Immature natural killer cell (primary cell): ENCODE results near the gene OAS1. TPM values are rescaled to one million over a fixed set of nuclear protein-coding genes. Genes with fewer than 3 reads are reported as not detected.
"Not testable (repeated sequence)": the region's sequence is repeated elsewhere in the genome, so short reads cannot be mapped to it uniquely, and the experiment has no call there.

Experiments used
- DNase-seq, 3 donors: peaks; one replicate each; pipeline ENCODE4 v3.0.0; 2022; ENCODE audit warnings: mixed read lengths in 1 of 3
- H3K27ac Mint-ChIP-seq, 6 donors: one replicate each; pipeline ENCODE4 v1.8.0; 2020; ENCODE audit warnings: mixed read lengths in 6 of 6, mild to moderate bottlenecking in 5 of 6, inconsistent platforms in 4 of 6, moderate library complexity in 3 of 6
- H3K27me3 Mint-ChIP-seq, 3 donors: one replicate each; pipeline ENCODE4 v1.8.0; 2020 to 2021; ENCODE audit warnings: low read depth in 3 of 3, mild to moderate bottlenecking in 3 of 3, mixed read lengths in 3 of 3, moderate library complexity in 3 of 3, inconsistent platforms in 1 of 3
- H3K36me3 Mint-ChIP-seq, 3 donors: one replicate each; pipeline ENCODE4 v1.8.0; 2020; ENCODE audit warnings: mixed read lengths in 3 of 3, inconsistent platforms in 2 of 3, mild to moderate bottlenecking in 2 of 3
- H3K4me1 Mint-ChIP-seq, 2 donors: one replicate each; pipeline ENCODE4 v1.8.0; 2020; ENCODE audit warnings: inconsistent platforms in 2 of 2, mild to moderate bottlenecking in 2 of 2, mixed read lengths in 2 of 2, moderate library complexity in 1 of 2
- H3K4me3 Mint-ChIP-seq, 5 donors: one replicate each; pipeline ENCODE4 v1.8.0; 2020; ENCODE audit warnings: mild to moderate bottlenecking in 5 of 5, mixed read lengths in 5 of 5, inconsistent platforms in 3 of 5, moderate library complexity in 3 of 5
- H3K9me3 Mint-ChIP-seq, 6 donors: one replicate each; pipeline ENCODE4 v1.8.0; 2020; ENCODE audit warnings: mild to moderate bottlenecking in 6 of 6, mixed read lengths in 6 of 6, inconsistent platforms in 4 of 6, moderate library complexity in 3 of 6
- polyA plus RNA-seq, 3 donors: library from polyadenylated mRNA; unstranded; fragments of 300-500 nt; fragmentation: Illumina TruSeq; gene quantifications; one replicate each; pipeline ENCODE4 v1.2.3, GENCODE V29; 2021

The OAS1 gene
- polyA plus RNA-seq, 3 donors from 2014 or later, result 22.3 to 46.0 (median 25.6) TPM

DNA sequence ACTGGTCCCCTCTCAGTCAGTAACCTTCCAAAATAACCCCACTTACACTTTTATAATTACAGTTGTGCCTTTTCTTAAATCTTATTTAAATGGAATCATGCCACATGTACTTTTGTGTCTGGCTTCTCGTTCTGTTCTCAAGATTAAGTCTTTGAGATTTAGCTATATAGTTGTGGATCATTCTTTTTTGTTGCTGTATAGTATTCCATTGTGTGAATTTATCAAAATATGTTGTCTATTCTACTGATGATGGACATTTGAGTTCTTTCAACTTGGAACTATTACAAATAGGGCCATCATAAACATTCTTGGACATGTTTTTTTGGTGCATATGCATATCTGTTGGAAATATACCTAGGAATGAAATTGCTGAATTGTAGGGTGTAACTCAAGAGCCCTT lies 40.6 kb downstream of the OAS1 start:
- Mint-ChIP-seq H3K36me3 (peaks cover 30 to 65% (median 43%) of the 10 kb centered on the region in 3 donors), H3K9me3 (peaks cover 0 to 5% (median 0%) of the 10 kb centered on the region in 6 donors), H3K4me3 (no peak overlapping the region), H3K27me3 (peaks cover 0 to 4% (median 0%) of the 10 kb centered on the region in 3 donors), H3K27ac (no peak overlapping the region), H3K4me1 (no peaks in the 10 kb centered on the region)
- DNase-seq, result no peak

DNA sequence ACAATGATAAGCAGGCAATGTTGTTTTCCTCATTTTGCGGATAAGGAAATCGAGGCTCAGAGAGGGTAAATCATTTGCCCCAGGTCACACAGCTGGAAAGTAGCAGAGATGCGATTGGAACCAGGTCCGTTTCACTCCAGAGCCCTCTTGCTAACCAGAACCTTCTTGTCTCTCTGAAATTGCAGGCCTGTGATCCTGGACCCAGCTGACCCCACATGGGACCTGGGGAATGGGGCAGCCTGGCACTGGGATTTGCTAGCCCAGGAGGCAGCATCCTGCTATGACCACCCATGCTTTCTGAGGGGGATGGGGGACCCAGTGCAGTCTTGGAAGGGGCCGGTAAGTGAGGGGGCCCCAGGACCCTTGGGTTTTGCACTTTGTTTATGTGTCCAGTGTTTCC lies 41.0 kb downstream of the OAS1 start:
- Mint-ChIP-seq H3K4me3 (no peak overlapping the region), H3K9me3 (peaks cover 0 to 9% (median 1%) of the 10 kb centered on the region in 6 donors), H3K27me3 (peaks cover 0 to 4% (median 0%) of the 10 kb centered on the region in 3 donors), H3K4me1 (no peaks in the 10 kb centered on the region), H3K36me3 (peaks cover 34 to 69% (median 47%) of the 10 kb centered on the region in 3 donors), H3K27ac (no peak overlapping the region)
- DNase-seq, result no peak

DNA sequence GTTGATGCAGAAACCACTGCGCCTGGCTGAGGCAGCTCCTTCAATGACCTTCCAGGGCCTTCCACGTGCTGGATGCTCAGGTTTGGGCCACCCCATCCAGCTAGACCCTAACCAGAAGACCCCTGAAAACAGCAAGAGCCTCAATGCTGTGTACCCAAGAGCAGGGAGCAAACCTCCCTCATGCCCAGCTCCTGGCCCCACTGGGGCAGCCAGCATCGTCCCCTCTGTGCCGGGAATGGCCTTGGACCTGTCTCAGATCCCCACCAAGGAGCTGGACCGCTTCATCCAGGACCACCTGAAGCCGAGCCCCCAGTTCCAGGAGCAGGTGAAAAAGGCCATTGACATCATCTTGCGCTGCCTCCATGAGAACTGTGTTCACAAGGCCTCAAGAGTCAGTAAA lies 42.0 kb downstream of the OAS1 start:
- H3K4me1 Mint-ChIP-seq, result no peaks in the 10 kb centered on the region

DNA sequence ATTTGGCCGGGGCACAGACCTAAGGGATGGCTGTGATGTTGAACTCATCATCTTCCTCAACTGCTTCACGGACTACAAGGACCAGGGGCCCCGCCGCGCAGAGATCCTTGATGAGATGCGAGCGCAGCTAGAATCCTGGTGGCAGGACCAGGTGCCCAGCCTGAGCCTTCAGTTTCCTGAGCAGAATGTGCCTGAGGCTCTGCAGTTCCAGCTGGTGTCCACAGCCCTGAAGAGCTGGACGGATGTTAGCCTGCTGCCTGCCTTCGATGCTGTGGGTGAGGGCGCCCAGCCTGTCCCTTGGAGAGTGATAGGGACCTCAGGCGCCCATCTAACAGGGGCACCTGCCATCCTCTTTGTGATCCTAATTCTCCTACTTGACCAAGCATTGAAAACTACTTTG lies 43.9 kb downstream of the OAS1 start:
- no peak for DNase-seq
- Mint-ChIP-seq H3K36me3 (peaks cover 25 to 76% (median 53%) of the 10 kb centered on the region in 3 donors), H3K4me1 (no peaks in the 10 kb centered on the region), H3K4me3 (no peak overlapping the region), H3K27me3 (peaks cover 0 to 4% (median 0%) of the 10 kb centered on the region in 3 donors), H3K27ac (no peak overlapping the region), H3K9me3 (peaks cover 0 to 9% (median 2%) of the 10 kb centered on the region in 6 donors)

More for the DNA sequence above, 42.0 kb downstream of the OAS1 start:
- peaks cover 0 to 9% (median 2%) of the 10 kb centered on the region in 6 donors for H3K9me3 Mint-ChIP-seq
- peaks cover 0 to 4% (median 0%) of the 10 kb centered on the region in 3 donors for H3K27me3 Mint-ChIP-seq
- H3K27ac Mint-ChIP-seq, result no peak overlapping the region
- no peak overlapping the region for H3K4me3 Mint-ChIP-seq
- no peak for DNase-seq
- H3K36me3 Mint-ChIP-seq, result peaks cover 35 to 74% (median 54%) of the 10 kb centered on the region in 3 donors

DNA sequence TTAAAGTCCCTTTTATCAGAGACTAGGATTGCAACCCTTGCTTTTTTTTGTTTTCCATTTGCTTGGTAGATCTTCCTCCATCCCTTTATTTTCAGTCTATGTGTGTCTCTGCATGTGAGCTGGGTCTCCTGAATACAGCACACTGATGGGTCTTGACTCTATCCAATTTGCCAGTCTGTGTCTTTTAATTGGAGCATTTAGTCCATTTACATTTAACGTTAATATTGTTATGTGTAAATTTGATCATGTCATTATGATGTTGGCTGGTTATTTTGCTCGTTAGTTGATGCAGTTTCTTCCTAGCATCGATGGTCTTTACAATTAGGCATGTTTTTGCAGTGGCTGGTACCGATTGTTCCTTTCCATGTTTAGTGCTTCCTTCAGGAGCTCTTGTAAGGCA lies 50.4 kb downstream of the OAS1 start:
- H3K36me3 Mint-ChIP-seq, result peaks cover 32 to 88% (median 87%) of the 10 kb centered on the region in 3 donors
- H3K9me3 Mint-ChIP-seq, H3K27me3 Mint-ChIP-seq, H3K4me3 Mint-ChIP-seq, H3K27ac Mint-ChIP-seq, H3K4me1 Mint-ChIP-seq, DNase-seq: not testable (repeated sequence)

DNA sequence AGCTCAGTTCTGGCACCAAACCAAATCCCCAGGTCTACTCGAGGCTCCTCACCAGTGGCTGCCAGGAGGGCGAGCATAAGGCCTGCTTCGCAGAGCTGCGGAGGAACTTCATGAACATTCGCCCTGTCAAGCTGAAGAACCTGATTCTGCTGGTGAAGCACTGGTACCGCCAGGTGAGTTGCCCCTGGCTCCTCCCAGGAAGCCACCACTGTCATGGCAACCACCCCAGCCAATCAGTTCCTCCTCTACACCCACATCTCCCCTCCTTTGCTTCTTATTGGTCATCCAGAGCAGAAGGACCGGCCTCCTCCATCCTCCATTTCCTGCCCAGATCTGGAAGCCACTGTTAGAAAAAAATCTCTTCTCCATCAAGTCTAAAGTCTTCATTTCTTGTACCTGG lies 54.3 kb downstream of the OAS1 start:
- peaks cover 0 to 7% (median 0%) of the 10 kb centered on the region in 6 donors for H3K9me3 Mint-ChIP-seq
- H3K36me3 Mint-ChIP-seq, result peaks cover 38 to 79% (median 79%) of the 10 kb centered on the region in 3 donors
- DNase-seq, result no peak
- H3K4me1 Mint-ChIP-seq, result no peaks in the 10 kb centered on the region
- no peak overlapping the region for H3K27ac Mint-ChIP-seq
- H3K4me3 Mint-ChIP-seq, result no peak overlapping the region
- H3K27me3 Mint-ChIP-seq, result no peaks in the 10 kb centered on the region

DNA sequence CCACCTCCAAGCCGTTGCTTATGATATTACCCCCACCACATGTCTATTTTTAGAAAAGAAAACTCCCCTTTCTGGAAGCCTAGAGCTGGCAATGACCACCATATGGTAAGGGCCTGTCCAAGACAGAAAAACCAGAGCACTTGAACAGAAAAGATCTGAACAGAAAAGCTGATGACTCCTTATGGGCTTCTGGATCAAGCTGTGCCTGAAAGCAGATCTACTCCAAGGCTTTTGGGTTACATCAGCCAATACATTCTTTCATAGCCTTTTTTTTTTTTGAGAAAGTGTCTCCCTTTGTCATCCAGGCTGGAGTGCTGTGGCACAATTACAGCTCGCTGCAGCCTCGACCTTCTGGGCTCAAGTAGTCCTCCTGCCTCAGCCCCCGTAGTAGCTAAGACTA lies 54.8 kb downstream of the OAS1 start:
- Mint-ChIP-seq H3K27me3 (no peaks in the 10 kb centered on the region), H3K9me3 (peaks cover 0 to 6% (median 0%) of the 10 kb centered on the region in 6 donors), H3K4me1 (no peaks in the 10 kb centered on the region), H3K36me3 (peaks cover 42 to 79% (median 78%) of the 10 kb centered on the region in 3 donors), H3K4me3 (no peak overlapping the region), H3K27ac (no peak overlapping the region)
- no peak for DNase-seq

DNA sequence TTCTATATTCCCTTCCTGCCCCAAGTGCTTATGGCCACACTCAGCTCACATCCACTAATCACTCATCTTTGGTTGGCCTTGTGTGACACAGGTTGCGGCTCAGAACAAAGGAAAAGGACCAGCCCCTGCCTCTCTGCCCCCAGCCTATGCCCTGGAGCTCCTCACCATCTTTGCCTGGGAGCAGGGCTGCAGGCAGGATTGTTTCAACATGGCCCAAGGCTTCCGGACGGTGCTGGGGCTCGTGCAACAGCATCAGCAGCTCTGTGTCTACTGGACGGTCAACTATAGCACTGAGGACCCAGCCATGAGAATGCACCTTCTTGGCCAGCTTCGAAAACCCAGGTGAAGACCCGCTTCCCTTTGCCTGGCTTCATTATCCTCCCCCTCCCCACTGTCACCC lies 55.8 kb downstream of the OAS1 start:
- Mint-ChIP-seq H3K27ac (no peak overlapping the region), H3K9me3 (peaks cover 0 to 6% (median 0%) of the 10 kb centered on the region in 6 donors), H3K4me3 (no peak overlapping the region), H3K36me3 (peaks cover 41 to 73% (median 70%) of the 10 kb centered on the region in 3 donors), H3K4me1 (no peaks in the 10 kb centered on the region), H3K27me3 (no peaks in the 10 kb centered on the region)
- DNase-seq, result no peak

DNA sequence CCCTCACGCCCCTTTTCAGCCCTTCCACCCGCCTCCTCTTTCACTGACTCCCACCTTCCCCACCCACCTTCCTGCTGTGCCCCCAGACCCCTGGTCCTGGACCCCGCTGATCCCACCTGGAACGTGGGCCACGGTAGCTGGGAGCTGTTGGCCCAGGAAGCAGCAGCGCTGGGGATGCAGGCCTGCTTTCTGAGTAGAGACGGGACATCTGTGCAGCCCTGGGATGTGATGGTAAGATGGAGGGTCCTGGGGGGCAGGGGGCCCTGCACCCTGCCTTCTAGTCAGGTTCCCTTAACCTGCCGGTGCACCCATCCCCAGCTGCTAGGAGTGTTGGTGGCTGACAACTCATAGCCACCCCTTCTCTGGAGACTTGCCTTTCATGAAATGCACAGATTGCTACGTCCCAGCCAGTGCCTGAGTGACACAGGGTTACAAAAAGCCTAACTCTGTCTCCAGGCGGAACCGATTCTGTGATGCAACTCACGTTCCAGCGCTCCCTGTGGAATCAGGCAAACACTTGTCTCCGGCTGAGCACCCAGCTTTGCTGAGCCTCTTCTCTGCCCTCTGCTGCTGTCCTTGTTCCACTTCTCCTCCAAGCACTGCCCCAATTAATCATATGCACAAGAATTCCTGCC lies 56.6 kb downstream of the OAS1 start:
- H3K36me3 Mint-ChIP-seq, result peaks cover 36 to 70% (median 69%) of the 10 kb centered on the region in 3 donors
- DNase-seq, result no peak
- peaks cover 0 to 6% (median 0%) of the 10 kb centered on the region in 6 donors for H3K9me3 Mint-ChIP-seq
- H3K27ac Mint-ChIP-seq, result no peak overlapping the region
- peaks cover 0 to 1% (median 0%) of the 10 kb centered on the region in 3 donors for H3K27me3 Mint-ChIP-seq
- no peak overlapping the region for H3K4me3 Mint-ChIP-seq
- H3K4me1 Mint-ChIP-seq, result no peaks in the 10 kb centered on the region

DNA sequence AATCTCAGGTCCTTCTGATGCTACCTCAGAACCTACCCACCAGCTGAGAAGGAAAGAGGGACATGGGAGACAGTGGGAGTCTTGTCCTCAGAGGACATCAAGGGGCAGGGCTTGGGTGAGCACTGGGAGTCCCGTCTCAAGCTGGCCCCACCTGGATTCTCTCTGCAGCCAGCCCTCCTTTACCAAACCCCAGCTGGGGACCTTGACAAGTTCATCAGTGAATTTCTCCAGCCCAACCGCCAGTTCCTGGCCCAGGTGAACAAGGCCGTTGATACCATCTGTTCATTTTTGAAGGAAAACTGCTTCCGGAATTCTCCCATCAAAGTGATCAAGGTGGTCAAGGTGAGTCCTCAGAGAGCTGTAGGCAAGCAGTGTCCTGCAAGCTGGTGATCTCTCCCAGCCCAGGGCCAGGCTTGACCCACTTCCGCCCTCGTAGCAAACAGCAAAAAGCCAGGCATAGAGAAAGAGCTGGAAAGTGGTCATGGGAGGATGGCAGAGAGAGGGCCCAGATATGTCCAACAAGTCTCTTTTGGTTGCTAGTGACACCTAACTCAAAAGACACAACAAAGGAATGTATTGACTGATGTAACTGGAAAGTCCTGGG lies 57.4 kb downstream of the OAS1 start:
- no peak for DNase-seq
- Mint-ChIP-seq H3K4me1 (no peaks in the 10 kb centered on the region), H3K4me3 (no peak overlapping the region), H3K27ac (no peak overlapping the region), H3K27me3 (peaks cover 0 to 1% (median 0%) of the 10 kb centered on the region in 3 donors), H3K36me3 (peaks cover 35 to 63% (median 62%) of the 10 kb centered on the region in 3 donors), H3K9me3 (peaks cover 0 to 6% (median 0%) of the 10 kb centered on the region in 6 donors)

DNA sequence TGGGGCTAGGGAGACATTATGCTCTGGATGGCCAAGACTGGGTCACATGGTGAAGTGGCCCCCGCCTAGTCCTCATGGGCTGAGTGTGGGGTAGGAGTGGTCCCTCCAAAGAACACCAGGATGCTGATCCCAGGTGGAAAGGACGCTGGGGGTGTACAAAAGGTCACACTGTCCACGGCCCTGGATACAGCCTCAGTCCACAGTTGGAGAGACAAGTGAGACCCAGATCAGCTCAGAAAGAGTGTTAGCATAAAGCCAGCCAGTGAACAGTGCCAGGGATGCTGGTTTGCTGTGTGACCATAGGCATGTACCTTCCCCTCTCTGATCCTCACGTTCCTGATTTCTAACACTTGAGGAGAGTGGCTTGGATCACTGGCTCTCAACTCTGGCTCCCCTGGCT lies 58.2 kb downstream of the OAS1 start:
- H3K36me3 Mint-ChIP-seq, result peaks cover 27 to 59% (median 56%) of the 10 kb centered on the region in 3 donors
- H3K9me3 Mint-ChIP-seq, result peaks cover 0 to 2% (median 0%) of the 10 kb centered on the region in 6 donors
- H3K27me3 Mint-ChIP-seq, result peaks cover 0 to 3% (median 0%) of the 10 kb centered on the region in 3 donors

DNA sequence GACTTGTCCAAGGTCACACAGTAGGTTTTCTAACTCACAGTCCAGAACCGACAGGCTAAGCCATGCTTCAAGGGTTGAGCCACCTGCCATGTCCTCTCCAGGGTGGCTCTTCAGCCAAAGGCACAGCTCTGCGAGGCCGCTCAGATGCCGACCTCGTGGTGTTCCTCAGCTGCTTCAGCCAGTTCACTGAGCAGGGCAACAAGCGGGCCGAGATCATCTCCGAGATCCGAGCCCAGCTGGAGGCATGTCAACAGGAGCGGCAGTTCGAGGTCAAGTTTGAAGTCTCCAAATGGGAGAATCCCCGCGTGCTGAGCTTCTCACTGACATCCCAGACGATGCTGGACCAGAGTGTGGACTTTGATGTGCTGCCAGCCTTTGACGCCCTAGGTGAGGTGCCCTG lies 58.9 kb downstream of the OAS1 start:
- Mint-ChIP-seq H3K36me3 (peaks cover 26 to 57% (median 53%) of the 10 kb centered on the region in 3 donors), H3K27ac (no peak overlapping the region), H3K9me3 (peaks cover 0 to 2% (median 0%) of the 10 kb centered on the region in 6 donors), H3K4me1 (no peaks in the 10 kb centered on the region), H3K4me3 (no peak overlapping the region), H3K27me3 (peaks cover 0 to 3% (median 0%) of the 10 kb centered on the region in 3 donors)
- no peak for DNase-seq

More for the DNA sequence above, 58.2 kb downstream of the OAS1 start:
- H3K4me3 Mint-ChIP-seq, result no peak overlapping the region
- no peak overlapping the region for H3K27ac Mint-ChIP-seq
- no peak for DNase-seq
- no peaks in the 10 kb centered on the region for H3K4me1 Mint-ChIP-seq

DNA sequence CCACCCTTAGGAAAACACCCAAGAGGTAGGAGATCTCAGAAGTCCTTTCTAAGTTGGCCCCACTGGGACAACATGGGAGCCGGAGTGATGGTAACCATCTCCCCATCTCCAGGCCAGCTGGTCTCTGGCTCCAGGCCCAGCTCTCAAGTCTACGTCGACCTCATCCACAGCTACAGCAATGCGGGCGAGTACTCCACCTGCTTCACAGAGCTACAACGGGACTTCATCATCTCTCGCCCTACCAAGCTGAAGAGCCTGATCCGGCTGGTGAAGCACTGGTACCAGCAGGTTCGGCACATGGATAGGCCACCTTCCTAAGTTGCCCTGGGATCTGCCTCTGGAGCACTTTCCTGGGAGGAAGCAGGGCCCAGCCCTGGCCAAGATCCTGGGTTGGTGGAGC lies 60.5 kb downstream of the OAS1 start:
- no peaks in the 10 kb centered on the region for H3K4me1 Mint-ChIP-seq
- no peak overlapping the region for H3K27ac Mint-ChIP-seq
- no peak overlapping the region for H3K4me3 Mint-ChIP-seq

DNA sequence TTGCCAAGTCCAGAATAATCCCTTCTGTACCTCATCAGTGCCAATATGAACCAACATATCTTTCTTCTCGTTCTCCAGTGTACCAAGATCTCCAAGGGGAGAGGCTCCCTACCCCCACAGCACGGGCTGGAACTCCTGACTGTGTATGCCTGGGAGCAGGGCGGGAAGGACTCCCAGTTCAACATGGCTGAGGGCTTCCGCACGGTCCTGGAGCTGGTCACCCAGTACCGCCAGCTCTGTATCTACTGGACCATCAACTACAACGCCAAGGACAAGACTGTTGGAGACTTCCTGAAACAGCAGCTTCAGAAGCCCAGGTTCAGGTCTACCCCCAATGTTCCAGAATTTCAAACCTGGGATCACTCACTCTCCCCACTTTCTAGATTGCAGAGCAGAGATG lies 61.1 kb downstream of the OAS1 start:
- no peak overlapping the region for H3K4me3 Mint-ChIP-seq
- peaks cover 0 to 3% (median 0%) of the 10 kb centered on the region in 3 donors for H3K27me3 Mint-ChIP-seq
- no peaks in the 10 kb centered on the region for H3K4me1 Mint-ChIP-seq
- no peak overlapping the region for H3K27ac Mint-ChIP-seq
- peaks cover 0 to 2% (median 0%) of the 10 kb centered on the region in 6 donors for H3K9me3 Mint-ChIP-seq
- DNase-seq, result no peak
- peaks cover 12 to 36% (median 35%) of the 10 kb centered on the region in 3 donors for H3K36me3 Mint-ChIP-seq

More for the DNA sequence above, 60.5 kb downstream of the OAS1 start:
- no peak for DNase-seq
- Mint-ChIP-seq H3K27me3 (peaks cover 0 to 3% (median 0%) of the 10 kb centered on the region in 3 donors), H3K36me3 (peaks cover 16 to 40% (median 38%) of the 10 kb centered on the region in 3 donors), H3K9me3 (peaks cover 0 to 2% (median 0%) of the 10 kb centered on the region in 6 donors)
